SK-N-SH (cell line): ENCODE results near the gene PRSS38. TPM values are rescaled to one million over a fixed set of nuclear protein-coding genes. Genes with fewer than 3 reads are reported as not detected.

Source experiments
- CTCF ChIA-PET: fragments of 300-600, 350-600 bp; formaldehyde crosslinking; extraction: SDS; loops from one replicate; lab custom pipeline; 2021; lab: Yijun Ruan, JAX
- POLR2A ChIA-PET: fragments of 350-600 bp; sonication (Branson Sonifier 250); formaldehyde crosslinking; extraction: SDS; loops from one replicate; lab custom pipeline; 2020; ENCODE audit warnings: antibody characterized with exemption, inconsistent platforms; lab: Yijun Ruan, JAX
- DNase-seq: peaks from one replicate; pipeline ENCODE4 v3.0.0; 2012
- H2AFZ ChIP-seq: fragments of 200-600 bp; sonication (generic); 2 replicates; pipeline ENCODE4 v1.8.1; 2016; ENCODE audit warnings: antibody characterized with exemption, mild to moderate bottlenecking, low read depth
- H3F3A ChIP-seq: fragments of 200-600 bp; sonication (generic); replicated peaks from 2 replicates; pipeline ENCODE3; 2016; ENCODE audit warnings: antibody characterized with exemption, mild to moderate bottlenecking; ENCODE audit not compliant: insufficient read depth
- H3K27ac ChIP-seq, 2 experiments: fragments of 200-500 bp in 1 of 2; fragments of 200-600 bp in 1 of 2; sonication (Bioruptor generic) in 1 of 2; sonication (generic), shearing (Covaris generic) in 1 of 2; 2 replicates each; pipeline versions ENCODE4 v1.5.1 to v1.6.1; 2014 to 2016; ENCODE audit warnings: low read depth in 2 of 2, inconsistent platforms in 1 of 2, low read length in 1 of 2, mild to moderate bottlenecking in 1 of 2, mixed read lengths in 1 of 2
- H3K27me3 ChIP-seq: fragments of 200-600 bp; sonication (generic), shearing (Covaris generic); 2 replicates; pipeline ENCODE4 v1.6.1; 2016; ENCODE audit warnings: mixed run types; ENCODE audit not compliant: insufficient read depth
- H3K36me3 ChIP-seq, 2 experiments: fragments of 200-500 bp in 1 of 2; fragments of 200-600 bp in 1 of 2; sonication (Bioruptor generic) in 1 of 2; sonication (generic) in 1 of 2; replicated peaks in 1 of 2; 2 replicates each; pipeline versions ENCODE3 to v1.5.1; 2014 to 2016; ENCODE audit warnings: low read length in 1 of 2, mild to moderate bottlenecking in 1 of 2; ENCODE audit not compliant: insufficient read depth in 2 of 2, control insufficient read depth in 1 of 2
- H3K4me1 ChIP-seq, 2 experiments: fragments of 200-500 bp in 1 of 2; fragments of 200-600 bp in 1 of 2; sonication (Bioruptor generic) in 1 of 2; sonication (generic), shearing (Covaris generic) in 1 of 2; 2 replicates each; pipeline versions ENCODE4 v1.5.1 to v1.6.1; 2014 to 2016; ENCODE audit warnings: low read depth in 1 of 2, low read length in 1 of 2, mixed run types in 1 of 2; ENCODE audit not compliant: insufficient read depth in 2 of 2, control insufficient read depth in 1 of 2
- H3K4me2 ChIP-seq: fragments of 200-600 bp; sonication (generic), shearing (Covaris generic); 2 replicates; pipeline ENCODE4 v1.6.1; 2017; ENCODE audit warnings: mixed run types
- H3K4me3 ChIP-seq, 2 experiments: fragments of 200-500 bp in 1 of 2; fragments of 200-600 bp in 1 of 2; sonication (Bioruptor generic) in 1 of 2; sonication (generic), shearing (Covaris generic) in 1 of 2; 2 replicates each; pipeline versions ENCODE4 v1.5.1 to v1.8.1; 2014 to 2016; ENCODE audit warnings: low read depth in 2 of 2, inconsistent platforms in 1 of 2, low read length in 1 of 2, mild to moderate bottlenecking in 1 of 2, mixed read lengths in 1 of 2, moderate library complexity in 1 of 2
- H3K79me2 ChIP-seq: fragments of 200-600 bp; sonication (generic); 2 replicates; pipeline ENCODE4 v1.8.1; 2017; ENCODE audit warnings: mild to moderate bottlenecking; ENCODE audit not compliant: insufficient read depth
- H3K9ac ChIP-seq: fragments of 200-600 bp; sonication (generic); 2 replicates; pipeline ENCODE4 v1.6.1; 2017; ENCODE audit warnings: mixed run types
- H3K9me2 ChIP-seq: fragments of 200-600 bp; sonication (generic); 2 replicates; pipeline ENCODE4 v1.6.1; 2017; ENCODE audit warnings: mixed run types
- H3K9me3 ChIP-seq: fragments of 200-600 bp; sonication (generic); 2 replicates; pipeline ENCODE4 v1.6.1; 2017; ENCODE audit warnings: mixed run types, mild to moderate bottlenecking, moderate library complexity
- H4K20me1 ChIP-seq: fragments of 200-600 bp; sonication (generic); 2 replicates; pipeline ENCODE4 v1.6.1; 2017; ENCODE audit warnings: mild to moderate bottlenecking, mixed run types; ENCODE audit not compliant: insufficient read depth
- CHD2 ChIP-seq: fragments of 150-350 bp; IDR thresholded peaks from 2 replicates; pipeline ENCODE4 v1.6.1; 2018; ENCODE audit warnings: low read length; ENCODE audit not compliant: partially characterized antibody
- EP300 ChIP-seq, 2 experiments: IDR thresholded peaks; 2 replicates each; pipeline versions ENCODE4 v1.4.0 to v1.6.1; 2012; ENCODE audit warnings: borderline replicate concordance in 1 of 2, low read depth in 1 of 2, low read length in 1 of 2
- FOXJ3 ChIP-seq: sonication (generic); formaldehyde crosslinking; IDR thresholded peaks from 2 replicates; pipeline ENCODE4 v1.5.1; 2020; ENCODE audit warnings: mild to moderate bottlenecking, missing genetic modification reagents
- GATA2 ChIP-seq: sonication (generic); formaldehyde crosslinking; IDR thresholded peaks from 2 replicates; pipeline ENCODE4 v1.5.0; 2020; ENCODE audit warnings: mild to moderate bottlenecking, missing genetic modification reagents
- JUND ChIP-seq: IDR thresholded peaks from 2 replicates; pipeline ENCODE4 v1.4.0; 2012
- NFIC ChIP-seq: IDR thresholded peaks from 2 replicates; pipeline ENCODE4 v1.4.0; 2012; ENCODE audit warnings: borderline replicate concordance
- NRF1 ChIP-seq: IDR thresholded peaks from 2 replicates; pipeline ENCODE4 v1.6.1; 2012; ENCODE audit warnings: low read depth, mild to moderate bottlenecking, low read length
- RFX5 ChIP-seq: IDR thresholded peaks from 2 replicates; pipeline ENCODE4 v1.6.1; 2012; ENCODE audit warnings: mild to moderate bottlenecking, improper control_type of control experiment, low read length
- SIN3A ChIP-seq: IDR thresholded peaks from 2 replicates; pipeline ENCODE4 v1.6.1; 2012; ENCODE audit warnings: low read depth, mild to moderate bottlenecking, low read length, moderate library complexity, borderline replicate concordance
- SMC3 ChIP-seq: IDR thresholded peaks from 2 replicates; pipeline ENCODE4 v1.6.1; 2012; ENCODE audit warnings: low read depth, low read length, improper control_type of control experiment
- TAF1 ChIP-seq: IDR thresholded peaks from 2 replicates; pipeline ENCODE4 v1.6.1; 2012; ENCODE audit warnings: low read depth, mild to moderate bottlenecking, low read length, moderate library complexity, borderline replicate concordance
- TEAD4 ChIP-seq: IDR thresholded peaks from 2 replicates; pipeline ENCODE4 v1.4.0; 2012; ENCODE audit warnings: mild to moderate bottlenecking, borderline replicate concordance; ENCODE audit not compliant: insufficient read depth
- WGBS: methylation state at CpG from one replicate; pipeline ENCODE4 v1.1.6; 2017; ENCODE audit warnings: low lambda C conversion rate; 5-methylcytosine and 5-hydroxymethylcytosine counted together
- polyA plus RNA-seq, 3 experiments: library from polyadenylated mRNA; depleted of rRNA; stranded (reverse); fragments of >200 nt; gene quantifications; 2 replicates each; pipeline ENCODE4 v1.2.3, GENCODE V29; 2012
- TF ChIP-seq, protein P1 (sequence below): fragments of 200-600 bp; sonication (generic); IDR thresholded peaks from 2 replicates; pipeline ENCODE4 v1.6.1; 2017; ENCODE audit warnings: antibody characterized with exemption, mild to moderate bottlenecking, moderate library complexity
- TF ChIP-seq, protein P2 (sequence below): IDR thresholded peaks from 2 replicates; pipeline ENCODE4 v1.4.0; 2012; ENCODE audit warnings: low read depth, borderline replicate concordance
- TF ChIP-seq, protein P3 (sequence below): IDR thresholded peaks from 2 replicates; pipeline ENCODE4; 2012

The PRSS38 gene
- polyA plus RNA-seq, 1 of the 3 experiments (the other 2 are of a cell fraction): not detected

DNA sequence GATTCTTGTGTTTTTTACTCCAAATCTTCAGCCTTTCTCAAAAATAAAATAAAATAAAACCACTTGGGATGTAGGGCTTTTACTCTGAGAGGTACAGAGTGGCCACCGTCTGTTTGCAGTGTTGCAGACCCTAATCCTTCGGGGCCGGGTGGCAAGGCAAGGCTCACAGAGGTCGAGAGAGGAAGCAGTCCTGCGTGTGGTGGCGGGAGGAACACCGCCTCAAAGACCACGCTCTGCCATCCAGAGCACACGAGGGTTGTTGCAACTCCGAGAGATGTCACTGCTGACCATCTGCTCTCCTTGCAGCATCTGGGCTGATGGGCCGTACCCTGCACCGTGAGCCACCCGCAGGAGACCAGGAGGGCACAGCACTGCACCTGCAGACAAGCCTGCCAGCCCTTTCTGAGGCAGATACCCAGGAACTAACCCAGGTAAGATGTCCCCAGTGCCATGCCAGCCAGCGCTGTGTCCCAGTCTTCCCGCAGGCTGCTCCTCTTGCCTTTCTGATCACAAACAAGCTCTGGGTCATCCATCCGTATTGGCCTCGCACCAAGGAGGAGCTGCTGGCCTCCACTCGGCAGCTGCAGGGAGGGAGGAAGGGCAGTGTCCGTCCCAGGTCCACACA, 48.7 kb upstream of the PRSS38 start:
- H3K27ac ChIP-seq: no peak overlapping the region
- peaks cover 4 to 15% of the 10 kb centered on the region in 2 experiments; a peak in 2 of 4 replicates for H3K4me1 ChIP-seq
- peaks cover 20% of the 10 kb centered on the region for H4K20me1 ChIP-seq
- H3K4me3 ChIP-seq: no peak overlapping the region
- peaks cover 4 to 44% of the 10 kb centered on the region in 2 experiments for H3K36me3 ChIP-seq
- H3K79me2 ChIP-seq: peaks cover 20% of the 10 kb centered on the region
- no peaks in the 10 kb centered on the region for H3K9me3 ChIP-seq
- H3K9ac ChIP-seq: no peak overlapping the region
- WGBS: 92% methylated on average over 13 of the region's 19 CpGs
- no peak for DNase-seq
- TF ChIP-seq CHD2: no peak
- TF ChIP-seq SIN3A: no peak
- TF ChIP-seq NFIC: no peak
- TF ChIP-seq RFX5: no peak
- TF ChIP-seq SMC3: no peak
- no peak for TF ChIP-seq GATA2 (CRISPR knock-in tag)
- no peak for TF ChIP-seq TEAD4
- no peak for TF ChIP-seq TAF1
- TF ChIP-seq, protein P1, sequence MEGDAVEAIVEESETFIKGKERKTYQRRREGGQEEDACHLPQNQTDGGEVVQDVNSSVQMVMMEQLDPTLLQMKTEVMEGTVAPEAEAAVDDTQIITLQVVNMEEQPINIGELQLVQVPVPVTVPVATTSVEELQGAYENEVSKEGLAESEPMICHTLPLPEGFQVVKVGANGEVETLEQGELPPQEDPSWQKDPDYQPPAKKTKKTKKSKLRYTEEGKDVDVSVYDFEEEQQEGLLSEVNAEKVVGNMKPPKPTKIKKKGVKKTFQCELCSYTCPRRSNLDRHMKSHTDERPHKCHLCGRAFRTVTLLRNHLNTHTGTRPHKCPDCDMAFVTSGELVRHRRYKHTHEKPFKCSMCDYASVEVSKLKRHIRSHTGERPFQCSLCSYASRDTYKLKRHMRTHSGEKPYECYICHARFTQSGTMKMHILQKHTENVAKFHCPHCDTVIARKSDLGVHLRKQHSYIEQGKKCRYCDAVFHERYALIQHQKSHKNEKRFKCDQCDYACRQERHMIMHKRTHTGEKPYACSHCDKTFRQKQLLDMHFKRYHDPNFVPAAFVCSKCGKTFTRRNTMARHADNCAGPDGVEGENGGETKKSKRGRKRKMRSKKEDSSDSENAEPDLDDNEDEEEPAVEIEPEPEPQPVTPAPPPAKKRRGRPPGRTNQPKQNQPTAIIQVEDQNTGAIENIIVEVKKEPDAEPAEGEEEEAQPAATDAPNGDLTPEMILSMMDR: no peak
- TF ChIP-seq, protein P2, sequence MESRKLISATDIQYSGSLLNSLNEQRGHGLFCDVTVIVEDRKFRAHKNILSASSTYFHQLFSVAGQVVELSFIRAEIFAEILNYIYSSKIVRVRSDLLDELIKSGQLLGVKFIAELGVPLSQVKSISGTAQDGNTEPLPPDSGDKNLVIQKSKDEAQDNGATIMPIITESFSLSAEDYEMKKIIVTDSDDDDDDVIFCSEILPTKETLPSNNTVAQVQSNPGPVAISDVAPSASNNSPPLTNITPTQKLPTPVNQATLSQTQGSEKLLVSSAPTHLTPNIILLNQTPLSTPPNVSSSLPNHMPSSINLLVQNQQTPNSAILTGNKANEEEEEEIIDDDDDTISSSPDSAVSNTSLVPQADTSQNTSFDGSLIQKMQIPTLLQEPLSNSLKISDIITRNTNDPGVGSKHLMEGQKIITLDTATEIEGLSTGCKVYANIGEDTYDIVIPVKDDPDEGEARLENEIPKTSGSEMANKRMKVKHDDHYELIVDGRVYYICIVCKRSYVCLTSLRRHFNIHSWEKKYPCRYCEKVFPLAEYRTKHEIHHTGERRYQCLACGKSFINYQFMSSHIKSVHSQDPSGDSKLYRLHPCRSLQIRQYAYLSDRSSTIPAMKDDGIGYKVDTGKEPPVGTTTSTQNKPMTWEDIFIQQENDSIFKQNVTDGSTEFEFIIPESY: no peak
- no peak for TF ChIP-seq JUND
- no peak for TF ChIP-seq NRF1
- no peak for TF ChIP-seq FOXJ3 (CRISPR knock-in tag)
- TF ChIP-seq, protein P3, sequence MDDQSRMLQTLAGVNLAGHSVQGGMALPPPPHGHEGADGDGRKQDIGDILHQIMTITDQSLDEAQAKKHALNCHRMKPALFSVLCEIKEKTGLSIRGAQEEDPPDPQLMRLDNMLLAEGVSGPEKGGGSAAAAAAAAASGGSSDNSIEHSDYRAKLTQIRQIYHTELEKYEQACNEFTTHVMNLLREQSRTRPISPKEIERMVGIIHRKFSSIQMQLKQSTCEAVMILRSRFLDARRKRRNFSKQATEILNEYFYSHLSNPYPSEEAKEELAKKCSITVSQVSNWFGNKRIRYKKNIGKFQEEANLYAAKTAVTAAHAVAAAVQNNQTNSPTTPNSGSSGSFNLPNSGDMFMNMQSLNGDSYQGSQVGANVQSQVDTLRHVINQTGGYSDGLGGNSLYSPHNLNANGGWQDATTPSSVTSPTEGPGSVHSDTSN: no peak
- no peak for TF ChIP-seq EP300 (IDR thresholded peaks at IDR 0.05; ENCODE audit: borderline replicate concordance in 1 of 2, low read depth in 1 of 2, low read length in 1 of 2)
- TF ChIP-seq, all 33 proteins: peak for 0
- ChIA-PET CTCF (interaction anchor here (1.1 to 1.2 kb wide), 2 partner anchors 179 to 237 kb away, joined by 3 read pairs; no protein-coding TSS in a partner anchor), POLR2A (no interaction called here)
- Histone ChIP-seq H3K27me3 (no peaks in the 10 kb centered on the region), H3K9me2 (no peaks in the 10 kb centered on the region), H3F3A (no peaks in the 10 kb centered on the region), H2AFZ (no peak overlapping the region), H3K4me2 (no peak overlapping the region)
